BJ (cell line): ENCODE data around the gene ATP5F1D. TPM values are rescaled to one million over a fixed set of nuclear protein-coding genes. Genes with fewer than 3 reads are reported as not detected.
A peak's percentile ranks its signal among the peaks of the same experiment; 100 is the strongest.
"Not testable (repeated sequence)": the region's sequence is repeated elsewhere in the genome, so short reads cannot be mapped to it uniquely, and the experiment has no call there.

Experiments used
- CTCF ChIA-PET: fragments of 350-600 bp; formaldehyde crosslinking; extraction: SDS; loops from one replicate; lab custom pipeline; 2021; ENCODE audit warnings: antibody characterized with exemption, inconsistent platforms; lab: Yijun Ruan, JAX
- POLR2A ChIA-PET: fragments of 300-600 bp; sonication (Branson Sonifier 250); formaldehyde crosslinking; extraction: SDS; loops from one replicate; lab custom pipeline; 2021; ENCODE audit warnings: antibody characterized with exemption; lab: Charles Lee
- DNase-seq: peaks from one replicate; pipeline ENCODE4 v3.0.0-alpha.2; 2011; ENCODE audit warnings: low read depth
- H3K27me3 ChIP-seq: 2 replicates; pipeline ENCODE4 v1.6.0; 2011; ENCODE audit warnings: low read length; ENCODE audit not compliant: control insufficient read depth, insufficient read depth
- H3K36me3 ChIP-seq: 2 replicates; pipeline ENCODE4 v1.5.1; 2011; ENCODE audit warnings: low read length; ENCODE audit not compliant: control insufficient read depth, insufficient read depth
- H3K4me3 ChIP-seq: 2 replicates; pipeline ENCODE4 v1.5.1; 2011; ENCODE audit warnings: low read depth, mild to moderate bottlenecking, control low read depth, low read length
- CTCF ChIP-seq: IDR thresholded peaks from 2 replicates; pipeline ENCODE4 v1.5.1; 2011; ENCODE audit warnings: low read depth, mild to moderate bottlenecking, control low read depth, inconsistent platforms, low read length, moderate library complexity; ENCODE audit not compliant: insufficient read depth
- polyA minus RNA-seq: library from RNA; depleted of rRNA, polyadenylated mRNA; stranded (reverse); fragments of >200 nt; gene quantifications from 2 replicates; pipeline ENCODE4 v1.2.3, GENCODE V29; 2011; rRNA and poly(A)+ RNA removed
- polyA plus RNA-seq: library from polyadenylated mRNA; depleted of rRNA; stranded (reverse); fragments of >200 nt; gene quantifications from 2 replicates; pipeline ENCODE4 v1.2.3, GENCODE V29; 2011; rRNA removed

ATP5F1D gene
- polyA plus RNA-seq (57.9 and 65.1 TPM in 2 replicates), polyA minus RNA-seq (29.1 and 30.1 TPM in 2 replicates)

- Histone ChIP-seq H3K27me3 (no peaks in the 10 kb centered on the region), H3K4me3 (peak within 1 kb of the TSS; percentile 75), H3K36me3 (peaks cover 2% of the 10 kb centered on the region)
- no peak for DNase-seq
- no peak for TF ChIP-seq CTCF
- ChIA-PET CTCF (interaction anchor here (0.9 to 7.5 kb wide), 7 partner anchors 22 to 260 kb away, joined by 3 to 437 read pairs (median 4); partner anchors contain the start of genes CIRBP and WDR18), POLR2A (interaction anchor here (1.4 kb wide), 1 partner anchor 28 kb away, joined by 11 read pairs; the partner anchor contains the start of gene CIRBP)
These were observed at the start of gene ATP5F1D for GRCh38 chr19:1241417-1242095. ATP5F1D (plus strand) TSS chr19:1241751; CDS start chr19:1241851, 100 bp downstream.

- H3K27me3 ChIP-seq, result no peaks in the 10 kb centered on the region
- POLR2A ChIA-PET, result no interaction called here
- no peak for DNase-seq
These were observed 42.0 kb upstream of the ATP5F1D start for GRCh38 chr19:1199531-1199930.

DNA sequence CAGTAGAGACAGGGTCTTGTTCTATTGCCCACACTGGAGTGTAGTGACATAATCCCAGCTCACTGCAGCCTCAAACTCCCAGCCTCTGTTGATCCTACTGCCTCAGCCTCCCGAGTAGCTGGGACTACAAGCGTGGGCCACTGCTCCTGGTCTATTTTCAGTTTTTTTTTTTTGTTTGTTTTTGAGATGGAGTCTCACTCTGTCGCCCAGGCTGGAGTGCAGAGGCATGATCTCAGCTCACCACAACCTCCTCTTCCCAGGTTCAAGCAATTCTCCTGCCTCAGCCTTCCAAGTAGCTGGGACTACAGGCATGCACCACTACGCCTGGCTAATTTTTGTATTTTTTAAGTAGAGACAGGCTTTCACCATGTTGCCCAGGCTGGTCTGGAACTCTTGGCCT lies 40.9 kb upstream of the ATP5F1D start:
- H3K27me3 ChIP-seq, DNase-seq, POLR2A ChIA-PET, H3K4me3 ChIP-seq, H3K36me3 ChIP-seq: not testable (repeated sequence)
- CTCF ChIA-PET, result interaction anchor here (0.6 to 3.1 kb wide), 4 partner anchors 44 to 181 kb away, joined by 3 to 17 read pairs (median 4); no protein-coding TSS in a partner anchor

More at GRCh38 chr19:1199531-1199930, 42.0 kb upstream of the ATP5F1D start:
- CTCF ChIA-PET, result interaction anchor here (1.6 to 3.1 kb wide), 3 partner anchors 45 to 180 kb away, joined by 4 to 17 read pairs (median 4); no protein-coding TSS in a partner anchor
- no peak for TF ChIP-seq CTCF
- H3K36me3 ChIP-seq, result no peaks in the 10 kb centered on the region
- no peak overlapping the region for H3K4me3 ChIP-seq

DNA sequence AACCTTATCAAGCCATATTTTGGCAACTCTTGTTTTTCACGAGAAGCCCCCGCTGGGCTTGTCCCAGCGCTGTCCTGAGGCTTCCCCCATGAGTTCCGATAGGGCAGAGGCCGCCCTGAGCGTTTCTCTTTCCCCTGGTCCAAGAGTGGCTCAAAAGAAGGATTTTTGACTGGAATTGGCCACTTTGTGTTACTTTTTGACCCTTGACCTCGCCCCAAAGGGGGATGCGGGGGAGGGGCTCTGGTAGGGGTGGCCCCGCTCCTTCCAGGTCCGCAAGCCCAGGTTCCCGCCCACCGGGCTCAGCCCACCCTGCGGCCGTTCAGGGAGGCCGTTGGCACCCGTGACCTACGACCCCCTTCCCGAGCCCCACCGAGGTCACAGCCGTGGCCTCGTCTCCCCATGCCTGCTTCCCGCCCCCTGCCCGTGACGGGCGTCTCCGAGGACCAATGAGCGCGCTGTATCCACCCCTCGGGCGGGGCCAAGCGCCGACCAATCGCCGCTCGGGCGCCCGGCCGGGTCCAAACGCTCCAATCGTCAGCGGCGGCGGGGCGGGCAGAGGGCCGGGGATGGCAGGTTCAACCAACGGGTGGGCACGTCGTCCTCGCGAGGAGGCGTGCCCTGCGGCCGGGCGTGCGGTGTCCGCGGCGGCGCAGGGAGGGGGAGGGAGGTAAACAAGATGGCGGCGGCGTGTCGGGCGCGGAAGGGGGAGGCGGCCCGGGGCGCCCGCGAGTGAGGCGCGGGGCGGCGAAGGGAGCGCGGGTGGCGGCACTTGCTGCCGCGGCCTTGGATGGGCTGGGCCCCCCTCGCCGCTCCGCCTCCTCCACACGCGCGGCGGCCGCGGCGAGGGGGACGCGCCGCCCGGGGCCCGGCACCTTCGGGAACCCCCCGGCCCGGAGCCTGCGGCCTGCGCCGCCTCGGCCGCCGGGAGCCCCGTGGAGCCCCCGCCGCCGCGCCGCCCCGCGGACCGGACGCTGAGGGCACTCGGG lies 36.1 kb upstream of the ATP5F1D start, which contains the start of gene STK11:
Gene STK11, plus strand, starts transcription at position 665 of the 986 bp plus-strand sequence. CDS start 1,136 bp downstream, outside the sequence.
- H3K36me3 ChIP-seq, result peaks cover 7% of the 10 kb centered on the region
- DNase-seq, result peak; percentile 73
- CTCF ChIA-PET, result interaction anchor here (2.0 to 2.3 kb wide), 2 partner anchors 39 to 92 kb away, joined by 9 to 12 read pairs; no protein-coding TSS in a partner anchor
- TF ChIP-seq CTCF, result no peak
- POLR2A ChIA-PET, result no interaction called here
- H3K27me3 ChIP-seq, result no peaks in the 10 kb centered on the region
- peak within 1 kb of the TSS; percentile 81 for H3K4me3 ChIP-seq

GRCh38 chr19:1206150-1206863 lies 35.2 kb upstream of the ATP5F1D start:
- peaks cover 8% of the 10 kb centered on the region for H3K36me3 ChIP-seq
- no peak for DNase-seq
- ChIA-PET CTCF (no interaction called here), POLR2A (no interaction called here)
- no peak for TF ChIP-seq CTCF
- peak overlapping the region; percentile 81 for H3K4me3 ChIP-seq
- no peaks in the 10 kb centered on the region for H3K27me3 ChIP-seq
